Sigmoid colon (tissue), 7 donors: ENCODE results near the gene TMEM253. TPM values are rescaled to one million over a fixed set of nuclear protein-coding genes. Genes with fewer than 3 reads are reported as not detected.
A peak's percentile ranks its signal among the peaks of the same experiment; 100 is the strongest.

ENCODE experiments used
- DNase-seq: peaks from one replicate; pipeline ENCODE4 v3.0.0-alpha.2; 2019
- H3K27ac ChIP-seq, 4 donors: fragments of 200-600 bp; sonication (generic); one replicate each; pipeline ENCODE4 v1.5.1; 2016 to 2019; ENCODE audit warnings: mild to moderate bottlenecking in 1 of 4
- H3K27me3 ChIP-seq, 3 donors: fragments of 200-600 bp; sonication (generic); one replicate each; pipeline ENCODE4 v1.5.1; 2019; ENCODE audit warnings: mild to moderate bottlenecking in 1 of 3
- H3K36me3 ChIP-seq, 4 donors: fragments of 200-600 bp; sonication (generic); one replicate each; pipeline ENCODE4 v1.5.1; 2016 to 2019
- H3K4me1 ChIP-seq, 4 donors: fragments of 200-600 bp; sonication (generic); one replicate each; pipeline ENCODE4 v1.5.1; 2017 to 2019
- H3K4me3 ChIP-seq, 4 donors: fragments of 200-600 bp; sonication (generic); one replicate each; pipeline ENCODE4 v1.5.1; 2017 to 2019; ENCODE audit warnings: mild to moderate bottlenecking in 2 of 4, moderate library complexity in 1 of 4
- H3K9me3 ChIP-seq, 4 donors: fragments of 200-600 bp in 3 of 4; sonication (generic) in 3 of 4; one replicate each; pipeline versions ENCODE4 v1.5.1 to v1.6.1; 2013 to 2019
- CTCF ChIP-seq, 4 experiments: fragments of 450-650 bp in 3 of 4; fragments of 200-600 bp in 1 of 4; IDR thresholded peaks; one replicate each; pipeline ENCODE4 v1.5.1; 2016 to 2019; ENCODE audit warnings: antibody characterized with exemption in 4 of 4, mild to moderate bottlenecking in 3 of 4, moderate library complexity in 2 of 4
- EP300 ChIP-seq, 4 donors: sonication (generic); formaldehyde crosslinking; IDR thresholded peaks; one replicate each; pipeline ENCODE4 v1.6.1; 2017; ENCODE audit warnings: antibody characterized with exemption in 4 of 4
- POLR2A ChIP-seq, 2 donors: fragments of 450-650 bp; IDR thresholded peaks; one replicate each; pipeline ENCODE4 v1.6.1; 2016; ENCODE audit warnings: antibody characterized with exemption in 2 of 2, mild to moderate bottlenecking in 2 of 2, moderate library complexity in 2 of 2
- POLR2AphosphoS5 ChIP-seq, 4 donors: sonication (generic); formaldehyde crosslinking; IDR thresholded peaks; one replicate each; pipeline ENCODE4 v1.6.1; 2017; ENCODE audit warnings: antibody characterized with exemption in 4 of 4
- WGBS, 2 donors: extraction: QIAGEN DNeasy Blood & Tissue Kit; methylation state at CpG; one replicate each; pipeline ENCODE4 v1.1.7; 2013; 5-methylcytosine and 5-hydroxymethylcytosine counted together
- intact Hi-C: fragments of 100-400 bp; cut with DNase I; formaldehyde crosslinking; loops from one replicate; pipeline ENCODE4 v1.15.1; 2023
- polyA plus RNA-seq, 3 donors: library from polyadenylated mRNA; stranded (reverse); fragments of 200-250 nt; gene quantifications; one replicate each; pipeline ENCODE4 v1.2.3, GENCODE V29; 2013
- total RNA-seq, 4 donors: library from RNA; depleted of rRNA; stranded (reverse); fragments of >200 nt; gene quantifications; one replicate each; pipeline ENCODE4 v1.1.0, GENCODE V29; 2016
- donor health status: healthy with polysubstance abuse.
- donor health status: Bipolar disorder and iron deficiency.
- donor health status: healthy.

TMEM253 gene
- total and polyA plus RNA-seq, 7 donors: 1.1 to 28.4 (median 14.3) TPM; not detected in 3

GRCh38 chr14:21078287-21078686 lies 22.6 kb upstream of the TMEM253 start:
- Histone ChIP-seq H3K4me3 (no peak overlapping the region), H3K36me3 (peaks cover 22 to 94% (median 71%) of the 10 kb centered on the region in 4 donors), H3K27me3 (no peaks in the 10 kb centered on the region), H3K27ac (no peak overlapping the region), H3K4me1 (no peaks in the 10 kb centered on the region), H3K9me3 (no peaks in the 10 kb centered on the region)
- DNase-seq: no peak
- TF ChIP-seq POLR2A (IDR thresholded peaks at IDR 0.05) (no peak), CTCF (IDR thresholded peaks at IDR 0.05) (no peak), EP300 (IDR thresholded peaks at IDR 0.05) (no peak), POLR2AphosphoS5 (IDR thresholded peaks at IDR 0.05) (no peak)
- 93 to 94% methylated on average over 5 of the region's 5 CpGs for WGBS, 2 donors
- intact Hi-C loops: no loop called here

GRCh38 chr14:21078726-21079125 lies 22.1 kb upstream of the TMEM253 start:
- H3K36me3 ChIP-seq: peaks cover 22 to 99% (median 71%) of the 10 kb centered on the region in 4 donors
- TF ChIP-seq CTCF (IDR thresholded peaks at IDR 0.05) (no peak), EP300 (IDR thresholded peaks at IDR 0.05) (no peak), POLR2A (IDR thresholded peaks at IDR 0.05) (no peak)
- no peaks in the 10 kb centered on the region for H3K27me3 ChIP-seq
- H3K9me3 ChIP-seq: no peaks in the 10 kb centered on the region
- H3K4me3 ChIP-seq: no peak overlapping the region
- H3K27ac ChIP-seq: no peak overlapping the region
- 87 to 91% methylated on average over 10 of the region's 10 CpGs for WGBS, 2 donors
- no peak for DNase-seq
- H3K4me1 ChIP-seq: no peaks in the 10 kb centered on the region
- intact Hi-C loops: no loop called here

- Histone ChIP-seq H3K27ac (no peak overlapping the region), H3K36me3 (peaks cover 22 to 100% (median 55%) of the 10 kb centered on the region in 4 donors)
- intact Hi-C loops: no loop called here
Measured at GRCh38 chr14:21081521-21082142, 19.2 kb upstream of the TMEM253 start.

GRCh38 chr14:21083565-21084325 lies 17.1 kb upstream of the TMEM253 start:
- Histone ChIP-seq H3K27ac (peak overlapping the region in 1 of 4 donors; percentile 66), H3K9me3 (no peaks in the 10 kb centered on the region), H3K4me1 (peaks cover 0 to 24% (median 21%) of the 10 kb centered on the region in 4 donors), H3K27me3 (no peaks in the 10 kb centered on the region), H3K36me3 (peaks cover 22 to 91% (median 44%) of the 10 kb centered on the region in 4 donors), H3K4me3 (no peak overlapping the region)
- TF ChIP-seq POLR2A (IDR thresholded peaks at IDR 0.05): no peak
- WGBS, 2 donors: 86 to 89% methylated on average over 11 of the region's 11 CpGs
- DNase-seq: no peak
- intact Hi-C loops: no loop called here

More at GRCh38 chr14:21081521-21082142, 19.2 kb upstream of the TMEM253 start:
- no peak overlapping the region for H3K4me3 ChIP-seq
- H3K4me1 ChIP-seq: peaks cover 0 to 18% (median 14%) of the 10 kb centered on the region in 4 donors
- TF ChIP-seq EP300 (IDR thresholded peaks at IDR 0.05) (no peak), POLR2A (IDR thresholded peaks at IDR 0.05) (no peak), POLR2AphosphoS5 (IDR thresholded peaks at IDR 0.05) (no peak)
- H3K27me3 ChIP-seq: no peaks in the 10 kb centered on the region
- DNase-seq: no peak
- H3K9me3 ChIP-seq: no peaks in the 10 kb centered on the region
- WGBS, 2 donors: 90% methylated on average over 30 of the region's 30 CpGs

- no peaks in the 10 kb centered on the region for H3K9me3 ChIP-seq
- H3K27ac ChIP-seq: peak overlapping the region in 3 of 4 donors; percentile 41 to 66 (median 53)
- no peaks in the 10 kb centered on the region for H3K27me3 ChIP-seq
- H3K36me3 ChIP-seq: peaks cover 16 to 91% (median 39%) of the 10 kb centered on the region in 4 donors
- peaks cover 0 to 24% (median 21%) of the 10 kb centered on the region in 4 donors for H3K4me1 ChIP-seq
- no peak for TF ChIP-seq EP300 (IDR thresholded peaks at IDR 0.05)
- no peak for TF ChIP-seq POLR2AphosphoS5 (IDR thresholded peaks at IDR 0.05)
- no peak for TF ChIP-seq POLR2A (IDR thresholded peaks at IDR 0.05)
- TF ChIP-seq CTCF (IDR thresholded peaks at IDR 0.05): no peak
- WGBS, 2 donors: 70 to 85% methylated on average over 2 of the region's 2 CpGs
- H3K4me3 ChIP-seq: no peak overlapping the region
- intact Hi-C loops: no loop called here
- DNase-seq: no peak
Measured at GRCh38 chr14:21084396-21084795, 16.5 kb upstream of the TMEM253 start.
